Fibroblast of the conjunctiva (primary cell): ENCODE measurements around the gene CLCA4.
"Not testable (repeated sequence)": the region's sequence is repeated elsewhere in the genome, so short reads cannot be mapped to it uniquely, and the experiment has no call there.

Experiments used
- DNase-seq: peaks from one replicate; pipeline ENCODE4 v3.0.0-alpha.2; 2010; ENCODE audit warnings: low read depth

Gene CLCA4

DNA sequence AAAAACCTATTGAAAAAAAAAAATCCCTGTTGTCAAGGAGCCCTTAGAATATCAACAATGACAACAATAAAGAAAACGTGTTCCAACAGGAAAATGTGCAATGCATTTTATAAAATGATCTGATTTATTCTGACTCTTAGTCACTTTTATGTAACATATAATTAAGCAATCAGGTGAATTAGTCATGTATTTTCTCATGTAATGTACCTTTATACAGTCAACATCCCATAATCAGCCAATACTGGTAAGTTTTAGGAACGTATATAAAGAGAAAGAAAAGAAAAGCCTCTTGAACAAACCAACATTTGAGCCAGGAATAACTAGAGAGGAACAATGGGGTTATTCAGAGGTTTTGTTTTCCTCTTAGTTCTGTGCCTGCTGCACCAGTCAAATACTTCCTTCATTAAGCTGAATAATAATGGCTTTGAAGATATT is at the start of gene CLCA4:
TSS of gene CLCA4 (plus strand) at position 292 of the 435 bp plus-strand sequence. CDS start at position 334, 42 bp downstream.
- DNase-seq, result no peak

- no peak for DNase-seq
These were observed 48.6 kb upstream of the CLCA4 start for GRCh38 chr1:86498281-86498680.

GRCh38 chr1:86499987-86500593 is 46.8 kb upstream of the CLCA4 start:
- DNase-seq, result no peak

DNA sequence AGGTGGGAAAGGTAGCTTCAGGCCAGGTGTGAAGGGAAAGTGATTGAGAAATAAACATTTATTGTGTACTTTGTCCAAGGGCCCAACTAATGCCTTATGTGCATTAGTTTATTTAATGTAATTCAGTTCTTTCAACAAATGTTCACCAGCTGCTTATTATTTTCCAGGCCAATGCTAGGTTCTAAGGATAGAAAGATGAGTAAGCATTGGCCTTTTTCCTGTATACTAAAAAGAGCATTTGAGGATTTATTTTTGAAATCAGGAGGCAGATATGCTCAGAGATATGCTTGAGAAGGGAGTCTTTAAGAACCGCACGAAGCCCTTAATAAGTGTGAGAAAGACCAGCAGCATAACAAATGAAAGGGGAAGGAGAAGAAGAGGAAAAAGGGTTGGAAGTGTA is 46.2 kb upstream of the CLCA4 start:
- no peak for DNase-seq

DNA sequence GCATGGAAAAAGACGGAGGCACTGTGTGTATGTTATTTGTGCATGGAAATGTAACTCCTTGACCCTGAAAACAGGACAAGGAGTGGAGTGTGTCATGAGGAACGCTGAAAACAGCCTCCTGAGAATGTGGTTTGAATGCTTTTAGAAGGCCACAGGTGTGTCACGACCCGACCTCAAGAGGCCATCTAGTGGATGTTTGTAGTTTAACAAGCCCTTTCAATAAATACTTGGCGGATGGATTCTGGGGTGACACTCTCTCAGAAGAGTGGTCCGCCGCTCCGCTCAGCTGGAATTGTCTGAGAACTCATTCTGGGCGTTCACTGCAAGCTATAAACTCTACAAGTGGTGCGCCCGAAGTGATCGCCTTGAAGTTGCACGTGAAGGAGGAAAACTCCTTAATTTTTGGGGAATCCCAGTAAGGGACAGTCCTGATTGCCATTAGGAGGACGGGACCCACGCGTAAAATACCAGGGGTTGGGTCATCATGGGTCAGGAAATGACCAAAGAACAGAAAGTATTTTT is 44.7 kb upstream of the CLCA4 start:
- not testable (repeated sequence) for DNase-seq

GRCh38 chr1:86502721-86503405 is 44.0 kb upstream of the CLCA4 start:
- DNase-seq, result no peak

DNA sequence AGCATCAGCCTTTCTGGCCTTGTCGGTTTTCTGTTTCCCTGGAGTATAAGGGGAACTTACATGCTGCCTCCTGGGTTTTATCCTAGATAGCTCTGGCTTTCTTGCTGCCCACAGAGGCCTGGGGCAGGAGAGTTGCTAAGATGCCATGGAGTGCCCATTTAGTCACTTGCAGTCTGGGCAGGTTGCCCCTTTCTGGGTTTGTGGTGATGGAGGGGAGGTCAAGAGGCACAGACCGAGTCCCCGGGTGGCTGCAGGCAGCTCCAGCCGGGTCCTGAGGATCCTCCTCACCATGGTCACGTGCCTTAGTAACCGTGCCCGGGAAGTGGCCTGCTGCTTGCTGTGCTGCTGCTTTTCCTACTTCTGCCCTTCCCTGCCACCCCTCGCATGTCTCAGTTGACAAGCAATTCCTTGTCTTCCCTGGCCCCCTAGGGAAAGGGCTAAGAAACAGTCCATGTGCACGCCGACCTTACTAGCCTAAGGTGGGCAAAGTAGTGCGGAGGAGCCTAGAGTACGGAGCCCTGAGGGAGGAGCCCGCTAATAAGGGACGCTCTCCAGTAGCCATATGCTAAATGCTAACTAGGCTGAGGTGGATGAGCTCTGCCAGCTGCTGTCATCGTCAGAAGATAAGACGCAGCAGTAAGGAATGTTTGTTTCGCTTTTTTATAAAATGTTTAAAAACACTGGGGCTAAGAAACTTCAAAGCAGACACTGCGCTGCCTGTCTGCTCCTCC is 43.3 kb upstream of the CLCA4 start:
- no peak for DNase-seq

DNA sequence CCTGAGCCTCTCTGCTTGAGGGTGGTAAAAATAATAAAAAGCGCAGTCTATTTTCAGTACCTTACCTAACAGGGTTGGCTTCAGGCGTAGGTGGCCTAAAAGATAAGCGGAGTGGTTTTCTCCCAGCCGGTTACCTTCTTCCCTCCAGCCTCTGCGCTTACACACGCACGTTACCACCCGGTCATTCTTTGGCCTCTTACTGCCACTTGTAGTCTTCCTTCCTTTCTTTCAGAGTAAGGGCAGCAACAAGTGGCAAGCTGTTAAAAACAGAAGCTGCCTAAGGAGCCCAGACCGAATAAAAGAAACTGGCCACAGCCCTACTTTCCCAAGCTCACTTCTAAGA is 42.8 kb upstream of the CLCA4 start:
- no peak for DNase-seq

DNA sequence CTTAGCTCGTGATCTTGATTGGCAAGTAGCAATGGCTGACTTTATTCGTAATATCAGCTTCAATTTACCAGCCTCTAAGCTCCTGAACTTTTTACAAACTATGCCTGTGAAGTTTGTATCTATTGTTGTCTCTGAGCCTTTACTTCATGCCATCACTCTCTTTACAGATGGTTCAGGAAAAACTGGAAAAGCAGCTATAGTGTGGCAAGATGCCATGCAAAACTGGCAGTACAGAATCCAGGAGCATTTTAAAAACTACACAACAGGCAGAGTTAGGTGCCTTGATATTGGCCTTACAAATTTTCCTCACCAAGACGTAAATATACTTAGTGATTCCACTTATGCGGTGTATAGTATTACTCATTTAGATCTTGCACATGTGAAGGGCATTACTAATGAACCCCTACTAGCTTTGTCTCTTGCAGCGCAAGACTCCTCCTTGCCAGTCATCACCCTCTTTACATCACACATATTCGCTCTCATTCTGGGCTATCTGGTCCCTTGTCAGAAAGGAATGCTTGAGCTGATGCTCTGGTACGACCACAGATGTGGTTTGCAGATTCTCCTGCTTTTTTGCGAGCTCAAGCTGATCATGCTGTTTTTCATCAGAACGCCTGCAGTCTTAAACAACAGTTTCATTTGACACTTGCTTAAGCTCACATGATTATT is 41.8 kb upstream of the CLCA4 start:
- no peak for DNase-seq

- DNase-seq, result no peak
These were observed 41.3 kb upstream of the CLCA4 start for GRCh38 chr1:86505564-86505902.

- DNase-seq, result no peak
These were observed 38.8 kb upstream of the CLCA4 start for GRCh38 chr1:86507935-86508582.

GRCh38 chr1:86508583-86508969 is 38.3 kb upstream of the CLCA4 start:
- DNase-seq, result no peak

GRCh38 chr1:86515597-86515996 is 31.3 kb upstream of the CLCA4 start:
- DNase-seq, result no peak

DNA sequence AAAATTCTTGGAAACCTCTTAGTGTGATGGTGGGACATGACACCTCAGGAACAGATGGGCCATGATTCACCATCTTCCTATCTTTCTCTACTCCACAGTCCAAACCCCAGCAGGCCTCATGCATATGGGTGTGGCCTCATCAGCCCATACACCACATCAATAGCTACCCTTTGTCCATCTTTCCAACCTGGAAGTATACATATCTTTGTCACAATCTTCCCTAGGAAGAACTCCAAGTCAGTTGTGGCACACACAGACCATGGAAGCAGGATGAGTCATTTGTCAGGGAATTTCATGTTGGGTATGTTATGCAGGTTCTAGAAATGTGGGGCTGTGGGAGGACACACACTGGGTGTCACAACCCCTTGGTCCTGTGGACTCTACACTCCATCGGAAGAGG is 30.5 kb upstream of the CLCA4 start:
- no peak for DNase-seq

DNA sequence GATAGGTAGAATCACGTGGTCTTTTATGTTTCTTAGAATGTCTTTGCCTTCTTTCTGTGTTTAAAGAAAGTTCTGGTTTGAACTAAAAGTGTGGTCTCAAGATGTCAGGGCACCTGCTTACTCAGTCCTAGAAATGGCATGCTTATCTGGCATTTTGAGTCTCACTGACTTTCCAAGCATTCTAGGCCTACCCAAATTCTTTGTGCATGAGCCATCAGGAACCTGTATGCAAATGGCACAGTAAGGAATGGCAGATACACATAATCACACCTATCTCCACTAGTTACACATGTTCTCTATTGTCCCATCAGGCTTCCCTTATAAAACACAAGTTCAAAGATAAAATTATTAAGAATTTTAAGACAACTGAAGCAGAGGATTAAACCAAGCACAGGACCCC is 29.5 kb upstream of the CLCA4 start:
- DNase-seq, result no peak

DNA sequence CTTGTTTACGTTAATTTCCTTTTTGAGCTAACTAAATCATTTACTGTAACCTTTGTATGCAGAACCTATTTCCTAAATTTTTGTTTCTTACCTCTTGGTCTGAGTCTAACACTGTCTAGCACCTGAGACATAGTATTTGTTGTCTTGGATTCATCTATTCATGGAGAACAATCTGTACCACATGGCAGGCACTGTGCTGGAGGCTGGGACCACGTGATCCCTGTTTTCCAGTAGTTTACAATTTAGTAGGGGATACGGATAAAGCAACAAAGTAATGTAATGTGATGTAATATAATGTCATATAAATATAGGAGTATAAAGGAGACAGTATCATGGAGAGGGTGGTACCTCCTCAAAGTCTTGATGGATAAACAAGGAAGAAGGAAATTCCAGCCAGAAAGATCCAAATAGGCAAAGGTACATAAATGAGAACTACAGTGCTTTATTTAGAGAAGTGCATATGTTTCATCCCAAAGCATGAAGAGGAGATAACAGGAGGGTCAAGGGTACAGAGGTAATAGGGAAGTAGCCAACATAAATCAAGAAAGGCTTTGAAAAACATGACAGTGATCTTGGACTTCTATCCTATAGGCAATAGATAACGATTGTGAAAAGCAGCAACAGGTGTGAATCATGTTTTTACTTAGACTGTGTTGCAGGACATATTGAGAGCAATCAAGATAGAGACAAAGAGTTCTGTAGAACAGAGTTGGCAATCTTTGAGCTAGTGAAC is 25.9 kb upstream of the CLCA4 start:
- no peak for DNase-seq

DNA sequence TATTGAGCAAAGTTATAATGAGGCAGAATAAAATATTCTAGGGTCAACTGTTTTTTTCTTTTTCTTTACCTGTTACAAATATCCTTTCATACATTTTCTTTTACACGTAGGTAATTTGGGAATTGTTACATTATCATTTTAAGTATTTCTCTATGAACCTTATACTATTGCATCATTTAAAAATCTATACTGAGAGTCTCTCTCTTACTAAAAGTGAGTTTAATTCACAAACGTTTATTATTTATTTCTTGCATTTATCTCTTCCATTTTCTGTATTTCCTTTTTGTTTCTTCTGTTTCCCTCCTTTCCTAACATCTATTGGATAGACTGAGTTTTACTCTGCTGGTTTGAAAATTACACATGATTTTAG is 25.4 kb upstream of the CLCA4 start:
- DNase-seq, result no peak

DNA sequence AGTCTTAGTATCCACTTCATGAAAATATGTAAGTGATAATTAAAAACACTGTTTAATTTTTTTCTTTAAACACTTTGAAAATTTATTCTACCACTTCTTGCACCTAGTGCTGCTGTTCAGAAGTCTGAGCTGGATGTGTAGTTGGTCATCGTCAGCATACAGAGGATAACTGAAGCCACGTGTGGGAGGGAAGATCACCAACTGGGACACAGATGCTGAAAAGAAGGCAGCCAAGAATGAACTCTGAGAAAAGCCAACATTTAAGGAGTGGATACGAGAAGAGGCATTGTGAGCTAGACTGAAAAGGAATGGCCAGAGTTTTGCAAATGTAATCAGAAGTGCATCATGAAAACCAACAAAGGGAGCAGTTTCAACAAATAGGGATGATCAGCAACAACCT is 24.6 kb upstream of the CLCA4 start:
- DNase-seq, result no peak

- no peak for DNase-seq
These were observed 23.1 kb upstream of the CLCA4 start for GRCh38 chr1:86523670-86524354.

- no peak for DNase-seq
These were observed 19.6 kb upstream of the CLCA4 start for GRCh38 chr1:86527306-86527705.

GRCh38 chr1:86530211-86530845 is 16.6 kb upstream of the CLCA4 start:
- no peak for DNase-seq
